Measurements from ENCODE around the gene C1QTNF8. TPM values are rescaled to one million over a fixed set of nuclear protein-coding genes. Genes with fewer than 3 reads are reported as not detected.

Gene C1QTNF8
- total and polyA plus RNA-seq, 2 of the 8 experiments (the other 6 are each of a cell fraction or from before 2014, with no cell fraction given), result not detected

- ChIA-PET POLR2A (ENCODE audit: partially characterized antibody) (no interaction called here), CTCF (ENCODE audit: partially characterized antibody) (interaction anchor here (0.7 to 1.2 kb wide), 3 partner anchors 12 to 40 kb away, joined by 3 read pairs; no protein-coding TSS in a partner anchor)
- Histone ChIP-seq H3K36me3 (ENCODE audit: control insufficient read depth in 2 of 4, insufficient read depth in 4 of 4, low read length in 3 of 4) (no peaks in the 10 kb centered on the region), H4K20me1 (replicated peaks in 1 of 2; ENCODE audit: control insufficient read depth in 1 of 2, insufficient read depth in 2 of 2, low read length in 2 of 2) (peaks cover 0 to 2% of the 10 kb centered on the region in 2 experiments), H3K4me3 (ENCODE audit: extremely low read depth in 1 of 4, insufficient read depth in 2 of 4, low read depth in 3 of 4, low read length in 4 of 4) (no peak overlapping the region), H2BK12ac (ENCODE audit: low read depth, low read length) (no peak overlapping the region), H2AFZ (ENCODE audit: low read length) (no peak overlapping the region), H3K4me2 (ENCODE audit: insufficient read depth in 1 of 2, low read depth in 2 of 2, low read length in 2 of 2) (no peak overlapping the region), H3K79me2 (ENCODE audit: control insufficient read depth in 1 of 2, insufficient read depth in 2 of 2, low read length in 2 of 2) (no peaks in the 10 kb centered on the region), H4K8ac (ENCODE audit: extremely low read depth, insufficient read depth, low read length) (no peak overlapping the region; the same call in 1 of the 2 replicates), H2AK5ac (ENCODE audit: low read depth, low read length) (no peak overlapping the region), H3K27me3 (replicated peaks in 1 of 4; ENCODE audit: control insufficient read depth in 3 of 4, extremely low read depth in 1 of 4, insufficient read depth in 3 of 4, low read length in 3 of 4) (no peaks in the 10 kb centered on the region; a peak in 2 of 7 replicates), H4K5ac (ENCODE audit: insufficient read length, low read depth, low read length) (no peak overlapping the region), H3K4me1 (replicated peaks in 1 of 4; ENCODE audit: control insufficient read depth in 3 of 4, insufficient read depth in 4 of 4, low read length in 3 of 4) (peaks cover 0 to 4% (median 2%) of the 10 kb centered on the region in 4 experiments; a peak in 4 of 7 replicates), H4K91ac (replicated peaks; ENCODE audit: insufficient read length, low read length) (no peak overlapping the region), H3K27ac (ENCODE audit: low read depth, low read length) (no peak overlapping the region), H2BK5ac (ENCODE audit: low read depth, low read length) (no peak overlapping the region), H2BK120ac (replicated peaks; ENCODE audit: low read depth, low read length) (no peak overlapping the region), H3K79me1 (ENCODE audit: low read depth, low read length) (no peaks in the 10 kb centered on the region), H2BK20ac (ENCODE audit: low read length) (no peak overlapping the region), H3K9me3 (ENCODE audit: insufficient read depth in 2 of 2, low read depth in 1 of 2, low read length in 1 of 2) (no peaks in the 10 kb centered on the region), H3K9ac (replicated peaks in 1 of 4; ENCODE audit: extremely low read depth in 1 of 4, low read depth in 3 of 4, low read length in 3 of 4) (no peak overlapping the region), H2BK15ac (ENCODE audit: low read length) (no peak overlapping the region), H3K23ac (ENCODE audit: insufficient read length) (no peak overlapping the region), H3K4ac (replicated peaks; ENCODE audit: insufficient read length, low read depth, low read length) (no peak overlapping the region), H3K56ac (replicated peaks; ENCODE audit: insufficient read length, low read depth, low read length) (no peak overlapping the region), H3K23me2 (ENCODE audit: low read depth, low read length) (peaks cover 4% of the 10 kb centered on the region; the same call in 1 of the 2 replicates), H3K14ac (ENCODE audit: insufficient read length) (no peak overlapping the region), H3K18ac (ENCODE audit: extremely low read depth, low read length) (no peak overlapping the region)
- DNase-seq (ENCODE audit: low read depth in 1 of 2, low spot score in 2 of 2) (no peak), FAIRE-seq (no peak)
- 86% methylated on average over 20 of the region's 34 CpGs; no CpG with 5 or more reads in 1 of the 2 experiments for WGBS, 2 experiments (ENCODE audit: extremely low coverage in 1 of 2, insufficient coverage in 1 of 2, insufficient read length in 1 of 2, insufficient replicate concordance in 2 of 2, low coverage in 1 of 2, low lambda C conversion rate in 2 of 2, missing lambda C conversion rate in 1 of 2)
- no peak for TF ChIP-seq SIN3A (conservative IDR thresholded peaks at IDR 0.05 in 1 of 2, IDR thresholded peaks at IDR 0.05 in 1 of 2; ENCODE audit: low read depth in 1 of 2, low read length in 2 of 2)
- no peak for TF ChIP-seq POLR2A (IDR thresholded peaks at IDR 0.05; ENCODE audit: control extremely low read depth in 1 of 2, low read depth in 2 of 2, low read length in 2 of 2)
- TF ChIP-seq CHD2 (IDR thresholded peaks at IDR 0.05; ENCODE audit: low read length), result no peak
- no peak for TF ChIP-seq POU5F1 (IDR thresholded peaks at IDR 0.05; ENCODE audit: low read depth, low read length)
Observed at GRCh38 chr16:1098266-1098991, 2.4 kb upstream of the C1QTNF8 start.

Measured in H1 (cell line).